Liver (tissue), 9 donors: ENCODE data around the gene NRSN2. TPM values are rescaled to one million over a fixed set of nuclear protein-coding genes. Genes with fewer than 3 reads are reported as not detected.

Source experiments
- DNase-seq: peaks from one replicate; pipeline ENCODE4 v3.0.0-alpha.2; 2017; ENCODE audit warnings: low spot score
- H3K27ac ChIP-seq, 2 donors: one replicate each; pipeline ENCODE4 v1.7.0; 2013; ENCODE audit warnings: inconsistent platforms in 2 of 2, low read length in 2 of 2, control low read depth in 1 of 2, low read depth in 1 of 2, mild to moderate bottlenecking in 1 of 2
- H3K27me3 ChIP-seq, 4 donors: one replicate each; pipeline versions ENCODE4 v1.6.1 to v1.7.0; 2013; ENCODE audit warnings: low read length in 3 of 4, inconsistent platforms in 1 of 4, mild to moderate bottlenecking in 1 of 4, moderate library complexity in 1 of 4; ENCODE audit not compliant: control insufficient read depth in 4 of 4, insufficient read depth in 4 of 4
- H3K36me3 ChIP-seq, 4 donors: one replicate each; pipeline versions ENCODE4 v1.6.1 to v1.7.0; 2013; ENCODE audit warnings: low read length in 3 of 4, mild to moderate bottlenecking in 3 of 4, low read depth in 1 of 4, moderate library complexity in 1 of 4; ENCODE audit not compliant: control insufficient read depth in 4 of 4, insufficient read depth in 3 of 4
- H3K4me1 ChIP-seq, 4 donors: one replicate each; pipeline versions ENCODE4 v1.6.1 to v1.7.0; 2013; ENCODE audit warnings: low read length in 3 of 4, mild to moderate bottlenecking in 3 of 4, moderate library complexity in 1 of 4; ENCODE audit not compliant: control insufficient read depth in 4 of 4, insufficient read depth in 4 of 4
- H3K4me3 ChIP-seq, 3 donors: one replicate each; pipeline versions ENCODE4 v1.6.1 to v1.7.0; 2013; ENCODE audit warnings: low read length in 3 of 3, control low read depth in 1 of 3, low read depth in 1 of 3, mild to moderate bottlenecking in 1 of 3
- H3K9ac ChIP-seq, 2 donors: one replicate each; pipeline ENCODE4 v1.7.0; 2013; ENCODE audit warnings: low read length in 2 of 2, mild to moderate bottlenecking in 2 of 2, moderate library complexity in 2 of 2, control low read depth in 1 of 2, low read depth in 1 of 2
- H3K9me3 ChIP-seq, 4 donors: one replicate each; pipeline versions ENCODE4 v1.6.1 to v1.7.0; 2013; ENCODE audit warnings: low read length in 3 of 4; ENCODE audit not compliant: control insufficient read depth in 4 of 4
- EGR1 ChIP-seq, 2 donors: IDR thresholded peaks; 2 replicates each; pipeline ENCODE4 v1.6.1; 2016 to 2018; ENCODE audit warnings: antibody characterized with exemption in 2 of 2, low read depth in 2 of 2
- FOXA1 ChIP-seq: IDR thresholded peaks from 2 replicates; pipeline ENCODE4 v1.6.1; 2016; ENCODE audit warnings: antibody characterized with exemption
- FOXA2 ChIP-seq: IDR thresholded peaks from 2 replicates; pipeline ENCODE4 v1.6.1; 2016; ENCODE audit warnings: antibody characterized with exemption
- GABPA ChIP-seq, 2 donors: IDR thresholded peaks in 1 of 2; conservative IDR thresholded peaks in 1 of 2; 2 replicates each; pipeline ENCODE4 v1.6.1; 2016; ENCODE audit warnings: antibody characterized with exemption in 2 of 2, mild to moderate bottlenecking in 1 of 2, moderate library complexity in 1 of 2
- HNF4A ChIP-seq, 2 donors: conservative IDR thresholded peaks; 2 replicates each; pipeline ENCODE4 v1.6.1; 2016; ENCODE audit warnings: antibody characterized with exemption in 2 of 2, mild to moderate bottlenecking in 2 of 2
- HNF4G ChIP-seq: IDR thresholded peaks from 2 replicates; pipeline ENCODE4 v1.6.1; 2016; ENCODE audit warnings: antibody characterized with exemption
- JUND ChIP-seq, 2 donors: IDR thresholded peaks; 2 replicates each; pipeline ENCODE4 v1.6.1; 2016; ENCODE audit warnings: antibody characterized with exemption in 2 of 2
- NR2F2 ChIP-seq: IDR thresholded peaks from 2 replicates; pipeline ENCODE4 v1.6.1; 2016; ENCODE audit warnings: antibody characterized with exemption
- RAD21 ChIP-seq, 2 donors: IDR thresholded peaks; 2 replicates each; pipeline ENCODE4 v1.6.1; 2016; ENCODE audit warnings: antibody characterized with exemption in 2 of 2, mild to moderate bottlenecking in 2 of 2
- RXRA ChIP-seq, 2 donors: IDR thresholded peaks; 2 replicates each; pipeline ENCODE4 v1.6.1; 2017 to 2018; ENCODE audit warnings: antibody characterized with exemption in 2 of 2, mild to moderate bottlenecking in 1 of 2
- SP1 ChIP-seq: IDR thresholded peaks from 2 replicates; pipeline ENCODE4 v1.6.1; 2018; ENCODE audit warnings: antibody characterized with exemption, mild to moderate bottlenecking
- TAF1 ChIP-seq: conservative IDR thresholded peaks from 2 replicates; pipeline ENCODE4 v1.6.1; 2016; ENCODE audit warnings: antibody characterized with exemption, mild to moderate bottlenecking
- YY1 ChIP-seq: IDR thresholded peaks from 2 replicates; pipeline ENCODE4 v1.6.1; 2016; ENCODE audit warnings: antibody characterized with exemption, mild to moderate bottlenecking
- WGBS: extraction: QIAGEN DNeasy Blood & Tissue Kit; methylation state at CpG from one replicate; pipeline ENCODE4 v1.1.7; 2013; 5-methylcytosine and 5-hydroxymethylcytosine counted together
- polyA plus RNA-seq, 2 donors: library from polyadenylated mRNA; stranded (reverse) in 1 of 2; unstranded in 1 of 2; fragments of 200-250 nt in 1 of 2; fragments of >200 nt in 1 of 2; fragmentation: Nextera tagmentation in 1 of 2; extraction: Ambion mirVana in 1 of 2; gene quantifications; one replicate each; pipeline versions ENCODE4 v1.2.1 to v1.2.3, GENCODE V29; 2013 to 2015
- total RNA-seq, 2 donors: library from RNA; depleted of rRNA; stranded (reverse); fragments of >200 nt; gene quantifications; one replicate each; pipeline ENCODE4 v1.2.3, GENCODE V29; 2014
- TF ChIP-seq, protein P1 (sequence below): IDR thresholded peaks from 2 replicates; pipeline ENCODE4 v1.6.1; 2016; ENCODE audit warnings: antibody characterized with exemption, mild to moderate bottlenecking
- TF ChIP-seq, protein P2 (sequence below): IDR thresholded peaks from 2 replicates; pipeline ENCODE4 v1.6.1; 2016; ENCODE audit warnings: antibody characterized with exemption
- TF ChIP-seq, protein P3 (sequence below): IDR thresholded peaks from 2 replicates; pipeline ENCODE4 v1.6.1; 2016; ENCODE audit warnings: antibody characterized with exemption
- TF ChIP-seq, protein P4 (sequence below): IDR thresholded peaks from 2 replicates; pipeline ENCODE4 v1.6.1; 2016; ENCODE audit warnings: antibody characterized with exemption
- TF ChIP-seq, protein P5 (sequence below): fragments of 150-350 bp; IDR thresholded peaks from 2 replicates; pipeline ENCODE4 v1.5.1; 2017; ENCODE audit warnings: improper control_type of control experiment, low read depth, low read length; ENCODE audit not compliant: missing input control
- donor health status: healthy.
- donor health status: healthy.
- donor health status: healthy.
- donor health status: healthy.
- donor health status: healthy.

The NRSN2 gene
- total and polyA plus RNA-seq, 4 donors: 1.9 to 12.0 (median 4.7) TPM

DNA sequence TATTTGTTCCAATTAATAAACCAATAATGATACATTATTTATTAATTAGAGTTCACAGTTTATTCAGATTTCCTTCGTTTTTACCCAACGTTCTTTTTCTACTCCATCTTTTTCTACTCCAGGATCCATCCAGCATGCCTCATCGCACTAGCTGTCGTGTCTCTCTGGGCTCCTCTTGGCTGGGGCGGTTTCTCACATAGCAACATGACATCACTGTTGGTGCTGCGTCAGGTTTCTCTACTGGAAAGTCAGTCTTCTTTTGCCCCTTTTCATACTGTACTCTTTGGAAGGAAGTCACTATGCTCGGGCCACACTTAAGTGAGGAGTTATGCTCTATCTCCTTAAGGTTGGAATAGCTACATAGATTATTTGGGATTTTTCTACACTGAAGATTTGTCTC, 35.3 kb upstream of the NRSN2 start:
- H3K9me3 ChIP-seq: no peaks in the 10 kb centered on the region
- no peaks in the 10 kb centered on the region for H3K27me3 ChIP-seq
- TF ChIP-seq GABPA (IDR thresholded peaks at IDR 0.05 in 1 of 2, conservative IDR thresholded peaks at IDR 0.05 in 1 of 2) (no peak), HNF4G (no peak), RXRA (IDR thresholded peaks at IDR 0.05) (no peak), FOXA1 (no peak), EGR1 (IDR thresholded peaks at IDR 0.05; ENCODE audit: low read depth in 2 of 2) (no peak), TAF1 (no peak), FOXA2 (no peak), SP1 (no peak), HNF4A (conservative IDR thresholded peaks at IDR 0.05) (no peak), NR2F2 (no peak)
- TF ChIP-seq, protein P1, sequence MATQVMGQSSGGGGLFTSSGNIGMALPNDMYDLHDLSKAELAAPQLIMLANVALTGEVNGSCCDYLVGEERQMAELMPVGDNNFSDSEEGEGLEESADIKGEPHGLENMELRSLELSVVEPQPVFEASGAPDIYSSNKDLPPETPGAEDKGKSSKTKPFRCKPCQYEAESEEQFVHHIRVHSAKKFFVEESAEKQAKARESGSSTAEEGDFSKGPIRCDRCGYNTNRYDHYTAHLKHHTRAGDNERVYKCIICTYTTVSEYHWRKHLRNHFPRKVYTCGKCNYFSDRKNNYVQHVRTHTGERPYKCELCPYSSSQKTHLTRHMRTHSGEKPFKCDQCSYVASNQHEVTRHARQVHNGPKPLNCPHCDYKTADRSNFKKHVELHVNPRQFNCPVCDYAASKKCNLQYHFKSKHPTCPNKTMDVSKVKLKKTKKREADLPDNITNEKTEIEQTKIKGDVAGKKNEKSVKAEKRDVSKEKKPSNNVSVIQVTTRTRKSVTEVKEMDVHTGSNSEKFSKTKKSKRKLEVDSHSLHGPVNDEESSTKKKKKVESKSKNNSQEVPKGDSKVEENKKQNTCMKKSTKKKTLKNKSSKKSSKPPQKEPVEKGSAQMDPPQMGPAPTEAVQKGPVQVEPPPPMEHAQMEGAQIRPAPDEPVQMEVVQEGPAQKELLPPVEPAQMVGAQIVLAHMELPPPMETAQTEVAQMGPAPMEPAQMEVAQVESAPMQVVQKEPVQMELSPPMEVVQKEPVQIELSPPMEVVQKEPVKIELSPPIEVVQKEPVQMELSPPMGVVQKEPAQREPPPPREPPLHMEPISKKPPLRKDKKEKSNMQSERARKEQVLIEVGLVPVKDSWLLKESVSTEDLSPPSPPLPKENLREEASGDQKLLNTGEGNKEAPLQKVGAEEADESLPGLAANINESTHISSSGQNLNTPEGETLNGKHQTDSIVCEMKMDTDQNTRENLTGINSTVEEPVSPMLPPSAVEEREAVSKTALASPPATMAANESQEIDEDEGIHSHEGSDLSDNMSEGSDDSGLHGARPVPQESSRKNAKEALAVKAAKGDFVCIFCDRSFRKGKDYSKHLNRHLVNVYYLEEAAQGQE: no peak
- H3K4me3 ChIP-seq: no peak overlapping the region
- H3K9ac ChIP-seq: no peak overlapping the region
- DNase-seq: no peak
- H3K27ac ChIP-seq: no peak overlapping the region
- no peaks in the 10 kb centered on the region for H3K4me1 ChIP-seq
- WGBS: 93% methylated on average over 7 of the region's 7 CpGs
- H3K36me3 ChIP-seq: no peaks in the 10 kb centered on the region

DNA sequence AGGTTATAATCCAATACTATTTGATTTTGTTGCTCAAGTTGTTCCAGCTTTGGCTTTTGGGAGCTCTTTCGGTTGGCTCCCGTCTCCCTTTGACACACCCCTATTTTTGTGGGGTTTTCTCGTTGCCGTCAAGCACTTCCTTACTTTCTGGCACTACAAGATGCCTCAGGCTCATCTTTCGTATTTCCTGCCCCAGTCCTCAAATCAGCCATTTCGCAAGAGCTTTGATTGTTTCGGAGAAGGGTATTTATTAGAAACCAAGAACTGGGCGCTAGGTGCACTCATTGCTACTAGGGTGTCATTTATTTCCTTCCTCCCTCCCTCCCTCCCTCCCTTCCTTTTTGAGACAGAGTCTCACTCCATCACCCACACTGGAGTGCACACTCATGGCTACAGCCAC, 34.8 kb upstream of the NRSN2 start:
- no peaks in the 10 kb centered on the region for H3K4me1 ChIP-seq
- no peak for TF ChIP-seq RXRA (IDR thresholded peaks at IDR 0.05)
- TF ChIP-seq JUND (IDR thresholded peaks at IDR 0.05): no peak
- TF ChIP-seq FOXA1: no peak
- TF ChIP-seq, protein P2, sequence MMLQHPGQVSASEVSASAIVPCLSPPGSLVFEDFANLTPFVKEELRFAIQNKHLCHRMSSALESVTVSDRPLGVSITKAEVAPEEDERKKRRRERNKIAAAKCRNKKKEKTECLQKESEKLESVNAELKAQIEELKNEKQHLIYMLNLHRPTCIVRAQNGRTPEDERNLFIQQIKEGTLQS: no peak
- TF ChIP-seq HNF4G: no peak
- TF ChIP-seq, protein P3, sequence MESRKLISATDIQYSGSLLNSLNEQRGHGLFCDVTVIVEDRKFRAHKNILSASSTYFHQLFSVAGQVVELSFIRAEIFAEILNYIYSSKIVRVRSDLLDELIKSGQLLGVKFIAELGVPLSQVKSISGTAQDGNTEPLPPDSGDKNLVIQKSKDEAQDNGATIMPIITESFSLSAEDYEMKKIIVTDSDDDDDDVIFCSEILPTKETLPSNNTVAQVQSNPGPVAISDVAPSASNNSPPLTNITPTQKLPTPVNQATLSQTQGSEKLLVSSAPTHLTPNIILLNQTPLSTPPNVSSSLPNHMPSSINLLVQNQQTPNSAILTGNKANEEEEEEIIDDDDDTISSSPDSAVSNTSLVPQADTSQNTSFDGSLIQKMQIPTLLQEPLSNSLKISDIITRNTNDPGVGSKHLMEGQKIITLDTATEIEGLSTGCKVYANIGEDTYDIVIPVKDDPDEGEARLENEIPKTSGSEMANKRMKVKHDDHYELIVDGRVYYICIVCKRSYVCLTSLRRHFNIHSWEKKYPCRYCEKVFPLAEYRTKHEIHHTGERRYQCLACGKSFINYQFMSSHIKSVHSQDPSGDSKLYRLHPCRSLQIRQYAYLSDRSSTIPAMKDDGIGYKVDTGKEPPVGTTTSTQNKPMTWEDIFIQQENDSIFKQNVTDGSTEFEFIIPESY: no peak
- TF ChIP-seq HNF4A (conservative IDR thresholded peaks at IDR 0.05): no peak
- TF ChIP-seq FOXA2: no peak
- no peak for TF ChIP-seq YY1
- no peak for TF ChIP-seq SP1
- TF ChIP-seq EGR1 (IDR thresholded peaks at IDR 0.05; ENCODE audit: low read depth in 2 of 2): no peak
- TF ChIP-seq, protein P4, sequence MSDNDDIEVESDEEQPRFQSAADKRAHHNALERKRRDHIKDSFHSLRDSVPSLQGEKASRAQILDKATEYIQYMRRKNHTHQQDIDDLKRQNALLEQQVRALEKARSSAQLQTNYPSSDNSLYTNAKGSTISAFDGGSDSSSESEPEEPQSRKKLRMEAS: no peak
- TF ChIP-seq, protein P1: no peak
- no peak for TF ChIP-seq TAF1
- no peak for TF ChIP-seq GABPA (IDR thresholded peaks at IDR 0.05 in 1 of 2, conservative IDR thresholded peaks at IDR 0.05 in 1 of 2)
- TF ChIP-seq RAD21 (IDR thresholded peaks at IDR 0.05): no peak
- TF ChIP-seq NR2F2: no peak
- TF ChIP-seq, protein P5, sequence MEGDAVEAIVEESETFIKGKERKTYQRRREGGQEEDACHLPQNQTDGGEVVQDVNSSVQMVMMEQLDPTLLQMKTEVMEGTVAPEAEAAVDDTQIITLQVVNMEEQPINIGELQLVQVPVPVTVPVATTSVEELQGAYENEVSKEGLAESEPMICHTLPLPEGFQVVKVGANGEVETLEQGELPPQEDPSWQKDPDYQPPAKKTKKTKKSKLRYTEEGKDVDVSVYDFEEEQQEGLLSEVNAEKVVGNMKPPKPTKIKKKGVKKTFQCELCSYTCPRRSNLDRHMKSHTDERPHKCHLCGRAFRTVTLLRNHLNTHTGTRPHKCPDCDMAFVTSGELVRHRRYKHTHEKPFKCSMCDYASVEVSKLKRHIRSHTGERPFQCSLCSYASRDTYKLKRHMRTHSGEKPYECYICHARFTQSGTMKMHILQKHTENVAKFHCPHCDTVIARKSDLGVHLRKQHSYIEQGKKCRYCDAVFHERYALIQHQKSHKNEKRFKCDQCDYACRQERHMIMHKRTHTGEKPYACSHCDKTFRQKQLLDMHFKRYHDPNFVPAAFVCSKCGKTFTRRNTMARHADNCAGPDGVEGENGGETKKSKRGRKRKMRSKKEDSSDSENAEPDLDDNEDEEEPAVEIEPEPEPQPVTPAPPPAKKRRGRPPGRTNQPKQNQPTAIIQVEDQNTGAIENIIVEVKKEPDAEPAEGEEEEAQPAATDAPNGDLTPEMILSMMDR: no peak
- no peak overlapping the region for H3K4me3 ChIP-seq
- no peaks in the 10 kb centered on the region for H3K27me3 ChIP-seq
- H3K9ac ChIP-seq: no peak overlapping the region
- H3K9me3 ChIP-seq: no peaks in the 10 kb centered on the region
- 89% methylated on average over 8 of the region's 8 CpGs for WGBS
- no peak overlapping the region for H3K27ac ChIP-seq
- DNase-seq: no peak
- no peaks in the 10 kb centered on the region for H3K36me3 ChIP-seq
